ENCODE data around the gene MYH14.
"Not testable (repeated sequence)": the region's sequence is repeated elsewhere in the genome, so short reads cannot be mapped to it uniquely, and the experiment has no call there.

The MYH14 gene

GRCh38 chr19:50233308-50233910, 30.0 kb downstream of the MYH14 start:
- H3K9ac ChIP-seq (ENCODE audit: low read length): no peak overlapping the region
- no peak overlapping the region for H3K4me2 ChIP-seq (ENCODE audit: low read length)
- no peak overlapping the region for H3K4me3 ChIP-seq (ENCODE audit: low read length)
- TF ChIP-seq CTCF (IDR thresholded peaks at IDR 0.05; ENCODE audit: low read depth, low read length) (no peak), EZH2phosphoT487 (IDR thresholded peaks at IDR 0.05; ENCODE audit: low read depth) (no peak)
- peaks cover 12% of the 10 kb centered on the region; the same call in 1 of the 2 replicates for H3K4me1 ChIP-seq (ENCODE audit: low read length)
- no peaks in the 10 kb centered on the region for H3K36me3 ChIP-seq (replicated peaks; ENCODE audit: low read depth, low read length)
- H4K20me1 ChIP-seq (ENCODE audit: insufficient read depth, low read length): no peaks in the 10 kb centered on the region
- peaks cover 17% of the 10 kb centered on the region for H3K27me3 ChIP-seq (ENCODE audit: low read depth, low read length)
- H3K79me2 ChIP-seq (ENCODE audit: low read length): no peaks in the 10 kb centered on the region
- H3K27ac ChIP-seq (ENCODE audit: low read length): no peak overlapping the region
- H2AFZ ChIP-seq (ENCODE audit: low read depth, low read length): no peak overlapping the region
- no peaks in the 10 kb centered on the region for H3K9me3 ChIP-seq (ENCODE audit: insufficient read depth, low read length)

GRCh38 chr19:50237493-50237892, 34.1 kb downstream of the MYH14 start:
- peak; percentile 69 for TF ChIP-seq CTCF (IDR thresholded peaks at IDR 0.05; ENCODE audit: low read depth, low read length)

GRCh38 chr19:50238043-50238442, 34.6 kb downstream of the MYH14 start:
- H3K79me2 ChIP-seq (ENCODE audit: low read length): no peaks in the 10 kb centered on the region
- peaks cover 17% of the 10 kb centered on the region for H3K4me1 ChIP-seq (ENCODE audit: low read length)
- no peak overlapping the region for H2AFZ ChIP-seq (ENCODE audit: low read depth, low read length)
- no peak overlapping the region for H3K9ac ChIP-seq (ENCODE audit: low read length)
- TF ChIP-seq EZH2phosphoT487 (IDR thresholded peaks at IDR 0.05; ENCODE audit: low read depth) (no peak), CTCF (IDR thresholded peaks at IDR 0.05; ENCODE audit: low read depth, low read length) (no peak)
- no peak overlapping the region for H3K27ac ChIP-seq (ENCODE audit: low read length)
- peaks cover 8% of the 10 kb centered on the region; the same call in 1 of the 2 replicates for H3K9me3 ChIP-seq (ENCODE audit: insufficient read depth, low read length)
- H3K36me3 ChIP-seq (replicated peaks; ENCODE audit: low read depth, low read length): no peaks in the 10 kb centered on the region
- H3K4me2 ChIP-seq (ENCODE audit: low read length): no peak overlapping the region
- peaks cover 13% of the 10 kb centered on the region; the same call in 1 of the 2 replicates for H3K27me3 ChIP-seq (ENCODE audit: low read depth, low read length)
- H4K20me1 ChIP-seq (ENCODE audit: insufficient read depth, low read length): no peaks in the 10 kb centered on the region
- no peak overlapping the region for H3K4me3 ChIP-seq (ENCODE audit: low read length)

More at GRCh38 chr19:50237493-50237892, 34.1 kb downstream of the MYH14 start:
- peaks cover 11% of the 10 kb centered on the region for H3K4me1 ChIP-seq (ENCODE audit: low read length)
- H3K27ac ChIP-seq (ENCODE audit: low read length); H3K36me3 ChIP-seq (replicated peaks; ENCODE audit: low read depth, low read length); H3K9ac ChIP-seq (ENCODE audit: low read length); H2AFZ ChIP-seq (ENCODE audit: low read depth, low read length); H3K4me2 ChIP-seq (ENCODE audit: low read length); H3K9me3 ChIP-seq (ENCODE audit: insufficient read depth, low read length); H3K4me3 ChIP-seq (ENCODE audit: low read length); H3K79me2 ChIP-seq (ENCODE audit: low read length); H4K20me1 ChIP-seq (ENCODE audit: insufficient read depth, low read length): not testable (repeated sequence)
- peaks cover 16% of the 10 kb centered on the region; the same call in 1 of the 2 replicates for H3K27me3 ChIP-seq (ENCODE audit: low read depth, low read length)

- Histone ChIP-seq H3K27ac (ENCODE audit: low read length) (no peak overlapping the region), H3K4me3 (ENCODE audit: low read length) (no peak overlapping the region), H3K9me3 (ENCODE audit: insufficient read depth, low read length) (peaks cover 8% of the 10 kb centered on the region; the same call in 1 of the 2 replicates), H4K20me1 (ENCODE audit: insufficient read depth, low read length) (no peaks in the 10 kb centered on the region), H3K27me3 (ENCODE audit: low read depth, low read length) (peaks cover 13% of the 10 kb centered on the region; the same call in 1 of the 2 replicates), H3K79me2 (ENCODE audit: low read length) (no peaks in the 10 kb centered on the region), H3K36me3 (replicated peaks; ENCODE audit: low read depth, low read length) (no peaks in the 10 kb centered on the region), H3K4me1 (ENCODE audit: low read length) (peaks cover 17% of the 10 kb centered on the region), H2AFZ (ENCODE audit: low read depth, low read length) (no peak overlapping the region), H3K4me2 (ENCODE audit: low read length) (no peak overlapping the region), H3K9ac (ENCODE audit: low read length) (no peak overlapping the region)
- TF ChIP-seq CTCF (IDR thresholded peaks at IDR 0.05; ENCODE audit: low read depth, low read length) (no peak), EZH2phosphoT487 (IDR thresholded peaks at IDR 0.05; ENCODE audit: low read depth) (no peak)
Measured at GRCh38 chr19:50239921-50240590, 36.6 kb downstream of the MYH14 start.
